Measurements from ENCODE around the gene RNF25.

DNA sequence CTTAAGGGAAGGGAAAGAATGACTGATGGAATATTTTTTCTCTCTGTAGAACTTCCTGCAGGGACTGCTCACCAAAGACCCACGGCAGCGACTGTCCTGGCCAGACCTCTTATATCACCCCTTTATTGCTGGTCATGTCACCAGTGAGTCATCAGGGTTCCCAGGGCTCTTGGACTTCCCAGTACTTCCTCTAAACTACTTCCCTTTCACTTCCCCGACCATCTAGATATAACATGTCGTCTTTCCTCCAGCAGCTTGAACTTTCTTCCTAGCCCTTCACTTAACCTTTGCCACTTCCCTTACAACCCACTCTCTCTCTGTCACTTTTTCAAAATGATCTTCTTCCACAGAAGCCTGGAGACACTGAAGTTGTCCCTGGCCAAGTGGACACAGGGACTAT is 7.3 kb upstream of the RNF25 start:
- no peak for TF ChIP-seq POLR2A (IDR thresholded peaks at IDR 0.05)
- TF ChIP-seq, protein P1, sequence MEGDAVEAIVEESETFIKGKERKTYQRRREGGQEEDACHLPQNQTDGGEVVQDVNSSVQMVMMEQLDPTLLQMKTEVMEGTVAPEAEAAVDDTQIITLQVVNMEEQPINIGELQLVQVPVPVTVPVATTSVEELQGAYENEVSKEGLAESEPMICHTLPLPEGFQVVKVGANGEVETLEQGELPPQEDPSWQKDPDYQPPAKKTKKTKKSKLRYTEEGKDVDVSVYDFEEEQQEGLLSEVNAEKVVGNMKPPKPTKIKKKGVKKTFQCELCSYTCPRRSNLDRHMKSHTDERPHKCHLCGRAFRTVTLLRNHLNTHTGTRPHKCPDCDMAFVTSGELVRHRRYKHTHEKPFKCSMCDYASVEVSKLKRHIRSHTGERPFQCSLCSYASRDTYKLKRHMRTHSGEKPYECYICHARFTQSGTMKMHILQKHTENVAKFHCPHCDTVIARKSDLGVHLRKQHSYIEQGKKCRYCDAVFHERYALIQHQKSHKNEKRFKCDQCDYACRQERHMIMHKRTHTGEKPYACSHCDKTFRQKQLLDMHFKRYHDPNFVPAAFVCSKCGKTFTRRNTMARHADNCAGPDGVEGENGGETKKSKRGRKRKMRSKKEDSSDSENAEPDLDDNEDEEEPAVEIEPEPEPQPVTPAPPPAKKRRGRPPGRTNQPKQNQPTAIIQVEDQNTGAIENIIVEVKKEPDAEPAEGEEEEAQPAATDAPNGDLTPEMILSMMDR (IDR thresholded peaks at IDR 0.05): no peak

Data from uterus (tissue), 2 donors.